ENCODE data around the gene AKR1C4.

- TF ChIP-seq CTCF (conservative IDR thresholded peaks at IDR 0.05; ENCODE audit: low read length) (no peak), EZH2phosphoT487 (IDR thresholded peaks at IDR 0.05; ENCODE audit: borderline replicate concordance) (no peak)
Observed at GRCh38 chr10:5195727-5196374, 786 bp upstream of the AKR1C4 start.
